Astrocyte of the spinal cord (primary cell): ENCODE data around the gene COL28A1.

Experiments used
- DNase-seq: peaks from one replicate; pipeline ENCODE4 v3.0.0; 2011; ENCODE audit warnings: low read depth, low spot score
- H3K4me3 ChIP-seq: 2 replicates; pipeline ENCODE4 v1.5.1; 2011; ENCODE audit warnings: low read depth, mild to moderate bottlenecking, low read length, moderate library complexity
- in situ Hi-C: cut with HindIII; loops from 2 replicates; pipeline ENCODE4 v1.10.0; 2017; ENCODE audit warnings: low sequenced_read_pairs
- TF ChIP-seq, protein P1 (sequence below): IDR thresholded peaks from 2 replicates; pipeline ENCODE4 v1.5.1; 2012; ENCODE audit warnings: low read depth, mild to moderate bottlenecking, low read length, inconsistent platforms

COL28A1 gene

DNA sequence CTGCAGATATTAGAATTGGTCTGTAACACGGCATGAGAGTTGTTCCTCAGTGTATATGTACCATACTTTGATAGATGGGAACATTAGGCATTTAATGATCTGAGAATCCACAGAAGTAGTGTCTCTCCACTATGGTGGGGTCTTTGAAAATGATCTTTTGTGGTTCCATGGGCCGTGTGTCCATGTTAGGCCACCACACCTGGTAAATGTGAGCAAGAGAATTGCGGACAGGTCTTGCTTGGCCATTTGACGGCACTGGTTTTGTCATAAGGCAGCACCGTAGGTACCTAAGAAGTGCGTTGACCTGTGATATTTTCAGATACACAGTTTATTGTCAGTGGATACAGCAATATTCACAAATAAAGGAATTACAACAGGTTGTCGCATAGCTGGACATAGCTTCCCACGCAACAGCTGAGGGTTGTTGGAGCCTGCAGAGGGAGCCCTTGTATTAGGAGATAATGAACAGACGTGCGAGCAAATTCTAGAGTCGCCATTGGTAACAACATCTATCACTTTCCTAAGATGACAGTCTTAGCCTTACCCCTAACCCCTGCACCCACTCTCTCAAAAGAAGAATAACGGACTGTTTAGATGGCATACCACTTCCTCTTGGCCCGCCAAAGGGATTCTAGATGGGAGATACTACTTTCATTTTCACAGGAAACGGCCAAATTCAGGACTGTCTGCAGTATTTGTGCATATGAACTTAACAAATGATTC is 111.4 kb downstream of the COL28A1 start:
- in situ Hi-C loops, result no loop called here
- peak overlapping the region; percentile 46 for H3K4me3 ChIP-seq
- TF ChIP-seq, protein P1, sequence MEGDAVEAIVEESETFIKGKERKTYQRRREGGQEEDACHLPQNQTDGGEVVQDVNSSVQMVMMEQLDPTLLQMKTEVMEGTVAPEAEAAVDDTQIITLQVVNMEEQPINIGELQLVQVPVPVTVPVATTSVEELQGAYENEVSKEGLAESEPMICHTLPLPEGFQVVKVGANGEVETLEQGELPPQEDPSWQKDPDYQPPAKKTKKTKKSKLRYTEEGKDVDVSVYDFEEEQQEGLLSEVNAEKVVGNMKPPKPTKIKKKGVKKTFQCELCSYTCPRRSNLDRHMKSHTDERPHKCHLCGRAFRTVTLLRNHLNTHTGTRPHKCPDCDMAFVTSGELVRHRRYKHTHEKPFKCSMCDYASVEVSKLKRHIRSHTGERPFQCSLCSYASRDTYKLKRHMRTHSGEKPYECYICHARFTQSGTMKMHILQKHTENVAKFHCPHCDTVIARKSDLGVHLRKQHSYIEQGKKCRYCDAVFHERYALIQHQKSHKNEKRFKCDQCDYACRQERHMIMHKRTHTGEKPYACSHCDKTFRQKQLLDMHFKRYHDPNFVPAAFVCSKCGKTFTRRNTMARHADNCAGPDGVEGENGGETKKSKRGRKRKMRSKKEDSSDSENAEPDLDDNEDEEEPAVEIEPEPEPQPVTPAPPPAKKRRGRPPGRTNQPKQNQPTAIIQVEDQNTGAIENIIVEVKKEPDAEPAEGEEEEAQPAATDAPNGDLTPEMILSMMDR, result peak; percentile 83
- peak; percentile 75 for DNase-seq

DNA sequence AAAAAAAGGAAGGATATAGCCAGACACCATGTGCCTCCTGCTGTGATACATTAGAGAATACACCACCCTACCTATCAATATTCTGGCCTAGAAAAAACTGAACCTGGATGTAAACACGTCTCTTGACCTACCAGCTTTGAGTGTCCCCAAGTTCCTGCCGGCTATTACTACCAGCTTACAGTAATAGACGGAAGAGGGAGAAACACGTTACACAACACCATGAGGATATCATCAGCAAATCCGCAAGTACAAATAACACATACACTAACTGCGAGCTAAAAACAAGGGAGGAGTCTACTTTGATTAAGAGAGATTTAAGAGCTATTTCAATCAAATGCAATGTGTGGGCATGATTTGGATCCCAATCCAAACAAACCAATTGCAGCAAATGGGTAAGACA is 113.0 kb downstream of the COL28A1 start:
- DNase-seq, result no peak
- in situ Hi-C loops, result no loop called here
- TF ChIP-seq, protein P1, result no peak
- no peak overlapping the region for H3K4me3 ChIP-seq

DNA sequence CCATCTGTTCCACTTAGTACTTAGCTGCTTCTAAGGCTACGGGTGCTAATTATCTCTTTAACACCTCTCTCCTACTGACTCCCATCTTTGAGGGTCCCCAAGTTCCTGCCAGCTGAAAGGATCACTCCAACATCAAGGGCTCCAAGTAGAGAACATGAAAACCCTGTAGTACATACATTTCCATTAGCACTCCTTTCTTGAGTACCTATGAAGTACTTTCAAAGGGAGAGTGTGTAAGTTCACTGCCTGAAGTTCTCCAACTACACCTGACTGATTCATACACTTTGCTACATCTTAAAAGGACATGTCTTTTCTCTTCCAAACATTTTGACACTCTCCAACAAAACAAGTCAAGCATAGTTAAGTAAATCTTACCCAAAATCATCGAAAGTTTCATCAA is 113.8 kb downstream of the COL28A1 start:
- in situ Hi-C loops, result no loop called here
- H3K4me3 ChIP-seq, result no peak overlapping the region
- TF ChIP-seq, protein P1, result no peak
- no peak for DNase-seq

DNA sequence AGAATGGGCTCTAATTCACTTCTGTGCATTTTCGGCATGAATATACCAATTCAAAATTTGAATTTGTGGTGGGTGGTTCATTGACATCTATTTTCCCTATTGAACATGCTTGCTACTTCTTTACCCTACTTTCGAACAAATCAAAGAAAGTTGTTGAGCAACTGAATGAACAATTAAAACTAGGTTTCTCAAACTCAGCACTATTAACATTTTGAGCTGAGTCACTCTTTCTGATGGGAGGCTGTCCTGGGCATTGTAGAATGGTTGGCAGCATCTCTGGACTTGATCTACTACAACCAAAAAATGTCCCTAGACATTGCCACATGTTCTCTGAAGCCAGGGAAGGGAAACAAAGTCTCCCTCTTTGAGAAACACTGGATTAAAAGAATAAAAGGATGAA is 116.7 kb downstream of the COL28A1 start:
- in situ Hi-C loops, result no loop called here
- TF ChIP-seq, protein P1, result no peak
- H3K4me3 ChIP-seq, result no peak overlapping the region
- no peak for DNase-seq

DNA sequence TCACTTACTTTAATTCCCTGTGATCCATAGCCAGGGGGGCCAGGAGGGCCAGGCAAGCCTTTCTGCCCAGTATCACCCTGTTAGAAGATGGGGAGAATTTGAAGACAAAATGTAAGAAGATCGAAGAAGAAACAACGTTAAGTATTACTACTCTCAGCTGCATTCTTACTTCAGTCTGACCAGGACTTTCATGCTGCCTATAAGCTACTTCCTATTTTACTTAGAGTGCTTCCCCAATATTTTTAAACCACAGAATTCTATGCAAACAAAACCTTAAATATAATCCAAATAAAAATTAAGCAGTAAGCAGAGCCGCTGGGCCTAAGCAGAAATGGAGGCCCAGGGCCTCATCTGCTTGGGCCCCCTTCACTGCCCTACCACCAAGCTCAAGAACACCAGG is 117.8 kb downstream of the COL28A1 start:
- in situ Hi-C loops, result no loop called here
- TF ChIP-seq, protein P1, result no peak
- no peak for DNase-seq

DNA sequence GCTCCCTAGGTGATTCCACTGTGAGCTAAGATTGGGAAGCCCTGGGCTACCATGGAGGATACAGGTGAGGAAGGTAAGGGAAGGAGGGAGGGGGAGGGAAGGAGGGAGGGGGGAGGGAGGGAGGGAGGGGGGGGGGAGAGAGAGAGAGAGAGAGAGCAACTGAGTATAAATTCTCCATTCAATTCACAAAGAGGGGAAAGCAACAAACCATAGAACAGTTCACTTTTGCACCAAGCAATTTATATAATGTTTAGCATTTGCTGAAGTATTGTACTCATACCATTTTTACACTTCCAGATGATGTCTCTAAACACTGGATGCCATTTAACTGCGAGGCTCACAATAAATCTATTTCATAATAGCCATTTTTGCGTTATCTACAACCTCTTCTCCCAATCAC is 118.3 kb downstream of the COL28A1 start:
- in situ Hi-C loops, result no loop called here
- TF ChIP-seq, protein P1, result no peak
- no peak overlapping the region for H3K4me3 ChIP-seq
- no peak for DNase-seq

More for the DNA sequence above, 117.8 kb downstream of the COL28A1 start:
- no peak overlapping the region for H3K4me3 ChIP-seq
